ENCODE measurements around the gene TOM1L2. TPM values are rescaled to one million over a fixed set of nuclear protein-coding genes. Genes with fewer than 3 reads are reported as not detected.

The TOM1L2 gene
- total RNA-seq, 4 donors from 2014 or later = 55.5 to 118 (median 73.3) TPM

DNA sequence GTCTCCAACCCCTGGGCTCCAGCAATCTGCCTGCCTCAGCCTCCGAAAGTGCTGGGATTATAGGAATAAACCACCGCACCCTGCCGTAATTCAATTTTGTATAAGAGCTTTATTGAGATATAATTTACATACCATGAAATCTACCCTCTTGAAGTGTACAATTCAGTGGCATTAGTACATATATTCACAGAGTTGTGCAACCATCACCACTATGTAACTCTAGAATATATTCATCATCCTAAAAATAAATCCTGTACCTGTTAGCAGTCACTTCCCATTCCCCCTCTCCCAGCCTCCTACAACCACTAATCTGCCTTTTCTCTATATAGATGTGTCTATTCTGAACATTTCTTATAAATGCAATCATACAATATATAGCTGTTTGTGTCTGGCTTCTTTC lies 26.1 kb downstream of the TOM1L2 start:
- 63 to 87% methylated on average over 3 of the region's 3 CpGs for WGBS, 2 donors
- peaks cover 21 to 87% (median 43%) of the 10 kb centered on the region in 3 donors for H3K4me1 ChIP-seq
- H3K27ac ChIP-seq = peak overlapping the region in 1 of 4 donors; percentile 87
- peaks cover 0 to 7% (median 0%) of the 10 kb centered on the region in 3 donors for H3K36me3 ChIP-seq
- no peak overlapping the region for H3K4me3 ChIP-seq
- no peaks in the 10 kb centered on the region for H3K9me3 ChIP-seq
- DNase-seq = no peak
- no peaks in the 10 kb centered on the region for H3K27me3 ChIP-seq
- TF ChIP-seq, protein P1, sequence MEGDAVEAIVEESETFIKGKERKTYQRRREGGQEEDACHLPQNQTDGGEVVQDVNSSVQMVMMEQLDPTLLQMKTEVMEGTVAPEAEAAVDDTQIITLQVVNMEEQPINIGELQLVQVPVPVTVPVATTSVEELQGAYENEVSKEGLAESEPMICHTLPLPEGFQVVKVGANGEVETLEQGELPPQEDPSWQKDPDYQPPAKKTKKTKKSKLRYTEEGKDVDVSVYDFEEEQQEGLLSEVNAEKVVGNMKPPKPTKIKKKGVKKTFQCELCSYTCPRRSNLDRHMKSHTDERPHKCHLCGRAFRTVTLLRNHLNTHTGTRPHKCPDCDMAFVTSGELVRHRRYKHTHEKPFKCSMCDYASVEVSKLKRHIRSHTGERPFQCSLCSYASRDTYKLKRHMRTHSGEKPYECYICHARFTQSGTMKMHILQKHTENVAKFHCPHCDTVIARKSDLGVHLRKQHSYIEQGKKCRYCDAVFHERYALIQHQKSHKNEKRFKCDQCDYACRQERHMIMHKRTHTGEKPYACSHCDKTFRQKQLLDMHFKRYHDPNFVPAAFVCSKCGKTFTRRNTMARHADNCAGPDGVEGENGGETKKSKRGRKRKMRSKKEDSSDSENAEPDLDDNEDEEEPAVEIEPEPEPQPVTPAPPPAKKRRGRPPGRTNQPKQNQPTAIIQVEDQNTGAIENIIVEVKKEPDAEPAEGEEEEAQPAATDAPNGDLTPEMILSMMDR (IDR thresholded peaks at IDR 0.05) = no peak
- TF ChIP-seq POLR2A (IDR thresholded peaks at IDR 0.05) = no peak
- intact Hi-C loops (cut with DNase I) = no loop called here

DNA sequence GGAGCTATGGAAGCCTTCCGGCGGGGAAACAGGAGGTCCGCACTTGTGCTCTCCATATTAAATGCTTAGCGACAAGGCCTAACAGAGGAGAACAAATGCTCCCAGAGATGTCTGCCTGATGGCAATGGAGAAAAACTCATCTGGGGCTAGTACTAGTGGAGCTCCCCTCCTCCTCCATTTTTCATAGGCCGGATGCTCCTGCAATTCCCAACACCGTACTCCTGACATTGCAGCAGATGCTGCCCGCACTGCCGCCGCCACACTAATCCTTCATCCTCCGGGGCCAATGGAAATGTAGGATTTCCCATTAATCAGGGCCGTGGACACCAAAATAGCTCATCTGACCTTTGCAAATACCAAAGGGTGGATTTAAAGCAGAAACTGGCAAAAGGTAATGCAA lies 27.5 kb downstream of the TOM1L2 start:
- H3K4me3 ChIP-seq = no peak overlapping the region
- TF ChIP-seq, protein P1 (IDR thresholded peaks at IDR 0.05) = no peak
- no peak for TF ChIP-seq POLR2A (IDR thresholded peaks at IDR 0.05)
- H3K4me1 ChIP-seq = peaks cover 31 to 87% (median 46%) of the 10 kb centered on the region in 3 donors
- no peaks in the 10 kb centered on the region for H3K27me3 ChIP-seq
- no peak for DNase-seq
- peaks cover 0 to 7% (median 0%) of the 10 kb centered on the region in 3 donors for H3K36me3 ChIP-seq
- intact Hi-C loops (cut with DNase I) = no loop called here
- 89 to 96% methylated on average over 8 to 11 of the region's 11 CpGs for WGBS, 2 donors
- no peaks in the 10 kb centered on the region for H3K9me3 ChIP-seq
- peak overlapping the region in 1 of 4 donors; percentile 87 for H3K27ac ChIP-seq

DNA sequence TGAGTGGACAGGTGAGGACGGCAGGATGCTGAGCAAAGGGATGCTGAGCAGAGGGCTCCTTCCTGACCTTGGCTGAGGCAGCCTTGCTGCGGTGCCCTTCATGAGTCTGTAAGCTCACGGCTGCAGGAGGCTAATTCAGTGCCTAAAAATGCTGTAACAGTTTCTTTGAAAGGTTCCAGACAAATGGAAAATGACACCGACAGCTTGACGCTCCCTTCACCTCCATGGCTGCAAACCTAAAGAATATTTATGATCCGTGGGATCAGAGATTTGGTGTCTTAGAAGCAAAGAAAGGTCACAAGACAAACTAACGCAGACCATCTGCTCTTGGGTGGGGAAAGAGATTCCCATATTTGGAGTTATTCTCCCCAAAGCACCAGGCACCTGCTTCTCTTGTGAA lies 28.0 kb downstream of the TOM1L2 start:
- 86 to 89% methylated on average over 6 of the region's 7 CpGs for WGBS, 2 donors
- H3K27ac ChIP-seq = peak overlapping the region in 3 of 4 donors; percentile 83 to 88 (median 87)

DNA sequence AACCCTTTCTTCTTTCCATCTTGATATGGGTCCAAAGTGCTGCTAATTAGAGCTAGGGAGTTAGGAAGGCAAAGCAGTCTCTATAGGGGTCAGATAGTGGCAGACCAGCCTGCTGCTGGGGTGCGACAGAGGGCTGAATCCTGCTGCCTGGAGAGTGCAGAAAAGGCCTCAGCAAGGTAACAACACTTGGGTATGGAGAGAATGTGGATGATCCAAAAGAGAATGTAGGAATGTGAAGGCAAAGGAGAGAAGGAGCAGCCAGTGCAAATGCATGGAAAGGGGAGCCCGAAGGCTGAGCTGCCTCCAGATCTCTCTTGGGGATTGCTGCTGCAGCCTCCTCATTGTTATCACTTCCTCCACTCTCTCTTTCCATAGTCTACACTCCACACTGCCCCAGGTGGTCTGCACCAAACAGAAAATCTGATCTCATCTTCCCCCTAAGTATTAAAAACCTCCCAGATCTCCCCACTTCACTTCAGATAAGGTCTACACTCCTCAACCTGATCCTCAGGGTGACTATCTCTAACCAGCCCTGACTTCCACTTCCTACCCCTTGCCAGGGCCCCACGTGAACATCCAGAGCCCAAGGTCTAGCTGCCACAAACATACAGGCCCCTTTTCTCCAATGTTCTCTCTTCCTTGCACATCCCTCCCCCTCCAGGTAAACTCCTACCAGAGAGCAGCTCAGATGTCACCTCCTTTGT lies 28.8 kb downstream of the TOM1L2 start:
- H3K4me3 ChIP-seq = no peak overlapping the region
- 60% methylated on average over 3 of the region's 3 CpGs for WGBS, 2 donors
- peak overlapping the region; percentile 15 to 88 (median 85) for H3K27ac ChIP-seq
- no peaks in the 10 kb centered on the region for H3K9me3 ChIP-seq
- no peak for DNase-seq
- H3K27me3 ChIP-seq = no peaks in the 10 kb centered on the region
- H3K4me1 ChIP-seq = peaks cover 23 to 87% (median 45%) of the 10 kb centered on the region in 3 donors
- intact Hi-C loops (cut with DNase I) = no loop called here
- TF ChIP-seq, protein P1 (IDR thresholded peaks at IDR 0.05) = no peak
- TF ChIP-seq POLR2A (IDR thresholded peaks at IDR 0.05) = no peak
- peaks cover 0 to 7% (median 0%) of the 10 kb centered on the region in 3 donors for H3K36me3 ChIP-seq

More for the DNA sequence above, 28.0 kb downstream of the TOM1L2 start:
- no peaks in the 10 kb centered on the region for H3K27me3 ChIP-seq
- peaks cover 29 to 87% (median 49%) of the 10 kb centered on the region in 3 donors for H3K4me1 ChIP-seq
- no peak for TF ChIP-seq POLR2A (IDR thresholded peaks at IDR 0.05)
- TF ChIP-seq, protein P1 (IDR thresholded peaks at IDR 0.05) = no peak
- no peaks in the 10 kb centered on the region for H3K9me3 ChIP-seq
- intact Hi-C loops (cut with DNase I) = no loop called here
- peaks cover 0 to 7% (median 0%) of the 10 kb centered on the region in 3 donors for H3K36me3 ChIP-seq
- DNase-seq = no peak
- H3K4me3 ChIP-seq = no peak overlapping the region

DNA sequence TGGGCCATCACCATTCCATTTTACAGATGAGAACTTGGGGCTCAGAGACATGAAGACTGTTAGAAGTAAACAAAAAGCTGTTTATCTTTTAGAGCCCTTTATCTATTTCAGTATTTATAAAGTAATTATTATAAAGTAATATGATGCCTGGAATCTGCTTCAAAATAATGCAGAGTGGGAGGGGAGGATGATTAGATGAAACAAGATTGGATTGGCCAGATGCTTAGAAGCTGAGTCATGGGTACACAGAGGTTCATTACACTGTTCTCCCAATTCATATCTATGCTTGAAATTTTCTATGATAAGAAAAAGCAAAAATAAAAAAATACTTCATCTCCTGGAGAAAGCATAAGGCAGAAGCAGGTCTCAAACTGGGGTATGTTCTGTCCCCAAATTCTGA lies 29.4 kb downstream of the TOM1L2 start:
- H3K9me3 ChIP-seq = no peaks in the 10 kb centered on the region
- H3K27ac ChIP-seq = peak overlapping the region; percentile 70 to 88 (median 85)
- no peak for DNase-seq
- H3K27me3 ChIP-seq = no peaks in the 10 kb centered on the region
- intact Hi-C loops (cut with DNase I) = no loop called here
- H3K4me1 ChIP-seq = peaks cover 28 to 87% (median 45%) of the 10 kb centered on the region in 3 donors
- peaks cover 0 to 7% (median 0%) of the 10 kb centered on the region in 3 donors for H3K36me3 ChIP-seq
- TF ChIP-seq POLR2A (IDR thresholded peaks at IDR 0.05) = no peak
- TF ChIP-seq, protein P1 (IDR thresholded peaks at IDR 0.05) = no peak
- no peak overlapping the region for H3K4me3 ChIP-seq
